Activated naive CD4-positive, alpha-beta T cell treated with anti-CD3 and anti-CD28 coated beads for 36 hours (primary cell): ENCODE data around the gene HPF1. TPM values are rescaled to one million over a fixed set of nuclear protein-coding genes. Genes with fewer than 3 reads are reported as not detected.
A peak's percentile ranks its signal among the peaks of the same experiment; 100 is the strongest.
"Not testable (repeated sequence)": the region's sequence is repeated elsewhere in the genome, so short reads cannot be mapped to it uniquely, and the experiment has no call there.

Experiments used
- CTCF ChIA-PET: fragments of 350-600 bp; sonication (Branson Sonifier 250); formaldehyde crosslinking; loops from one replicate; lab custom pipeline; 2021; ENCODE audit warnings: antibody characterized with exemption; lab: Charles Lee
- DNase-seq: peaks from one replicate; pipeline ENCODE4 v3.0.0-alpha.2; 2020
- H3K27ac Mint-ChIP-seq: one replicate; pipeline ENCODE4 v1.8.0; 2021; ENCODE audit warnings: mild to moderate bottlenecking, mixed read lengths
- H3K27me3 Mint-ChIP-seq: one replicate; pipeline ENCODE4 v1.8.0; 2021; ENCODE audit warnings: low read depth, mixed read lengths
- H3K36me3 Mint-ChIP-seq: one replicate; pipeline ENCODE4 v1.8.0; 2021; ENCODE audit warnings: low read depth, mixed read lengths
- H3K4me1 Mint-ChIP-seq: one replicate; pipeline ENCODE4 v1.8.0; 2021; ENCODE audit warnings: low read depth, mixed read lengths
- H3K4me3 Mint-ChIP-seq: one replicate; pipeline ENCODE4 v1.8.0; 2021; ENCODE audit warnings: mild to moderate bottlenecking, moderate library complexity, mixed read lengths
- H3K9me3 Mint-ChIP-seq: one replicate; pipeline ENCODE4 v1.8.0; 2021; ENCODE audit warnings: mixed read lengths
- intact Hi-C: fragments of 100-400 bp; cut with micrococcal nuclease; formaldehyde crosslinking; loops from one replicate; pipeline ENCODE4 v1.15.1; 2023
- total RNA-seq, 2 experiments: library from RNA; stranded (reverse); gene quantifications; one replicate each; pipeline ENCODE4 v1.2.3, GENCODE V29; 2021

The HPF1 gene
- 10 to 100 TPM; 35.7 to 36.6 TPM for total RNA-seq

GRCh38 chr4:169757575-169758184 is at the start of gene HPF1:
Gene HPF1, minus strand, starts transcription at chr4:169757944. Its CDS starts 67 bp downstream, at chr4:169757877.
- intact Hi-C loops = loop anchor here (1.0 to 5.0 kb wide), 8 partner anchors 34 to 1247 kb away; partner anchors contain the start of genes CBR4 and NEK1
- Mint-ChIP-seq H3K4me1 (peaks cover 21% of the 10 kb centered on the region), H3K27me3 (no peaks in the 10 kb centered on the region), H3K4me3 (peak within 1 kb of the TSS; percentile 83), H3K36me3 (peaks cover 3% of the 10 kb centered on the region), H3K9me3 (no peaks in the 10 kb centered on the region), H3K27ac (peak within 1 kb of the TSS; percentile 81)
- CTCF ChIA-PET = interaction anchor here (1.5 kb wide), 1 partner anchor 144 kb away, joined by 5 read pairs; no protein-coding TSS in a partner anchor
- DNase-seq = peak; percentile 97

GRCh38 chr4:169806770-169807169 is 49.0 kb upstream of the HPF1 start:
- intact Hi-C loops, H3K9me3 Mint-ChIP-seq, DNase-seq, H3K36me3 Mint-ChIP-seq, H3K4me3 Mint-ChIP-seq, H3K27me3 Mint-ChIP-seq, H3K27ac Mint-ChIP-seq, H3K4me1 Mint-ChIP-seq, CTCF ChIA-PET: not testable (repeated sequence)

- H3K27me3 Mint-ChIP-seq = no peaks in the 10 kb centered on the region
- intact Hi-C loops = no loop called here
- CTCF ChIA-PET = interaction anchor here (0.5 to 1.4 kb wide), 3 partner anchors 190 to 245 kb away, joined by 3 to 5 read pairs (median 3); no protein-coding TSS in a partner anchor
- H3K27ac Mint-ChIP-seq = no peak overlapping the region
- H3K36me3 Mint-ChIP-seq = no peaks in the 10 kb centered on the region
- no peak for DNase-seq
- no peak overlapping the region for H3K4me3 Mint-ChIP-seq
- H3K9me3 Mint-ChIP-seq = no peaks in the 10 kb centered on the region
- no peaks in the 10 kb centered on the region for H3K4me1 Mint-ChIP-seq
Observed at GRCh38 chr4:169803413-169803812, 45.7 kb upstream of the HPF1 start.

GRCh38 chr4:169802873-169803272 is 45.1 kb upstream of the HPF1 start:
- CTCF ChIA-PET = interaction anchor here (1.4 kb wide), 1 partner anchor 245 kb away, joined by 5 read pairs; no protein-coding TSS in a partner anchor
- intact Hi-C loops = no loop called here
- Mint-ChIP-seq H3K9me3 (no peaks in the 10 kb centered on the region), H3K27me3 (no peaks in the 10 kb centered on the region), H3K4me1 (no peaks in the 10 kb centered on the region), H3K27ac (no peak overlapping the region), H3K36me3 (no peaks in the 10 kb centered on the region), H3K4me3 (no peak overlapping the region)
- no peak for DNase-seq

GRCh38 chr4:169800541-169800940 is 42.8 kb upstream of the HPF1 start:
- no peaks in the 10 kb centered on the region for H3K27me3 Mint-ChIP-seq
- CTCF ChIA-PET = no interaction called here

GRCh38 chr4:169799260-169799659 is 41.5 kb upstream of the HPF1 start:
- Mint-ChIP-seq H3K4me3 (no peak overlapping the region), H3K9me3 (no peaks in the 10 kb centered on the region), H3K4me1 (peaks cover 4% of the 10 kb centered on the region), H3K36me3 (no peaks in the 10 kb centered on the region), H3K27me3 (no peaks in the 10 kb centered on the region), H3K27ac (no peak overlapping the region)
- intact Hi-C loops = no loop called here
- no peak for DNase-seq
- CTCF ChIA-PET = interaction anchor here (0.6 to 1.0 kb wide), 2 partner anchors 11 to 248 kb away, joined by 3 to 4 read pairs; no protein-coding TSS in a partner anchor

More at GRCh38 chr4:169800541-169800940, 42.8 kb upstream of the HPF1 start:
- no peak for DNase-seq
- peaks cover 2% of the 10 kb centered on the region for H3K4me1 Mint-ChIP-seq
- H3K4me3 Mint-ChIP-seq = no peak overlapping the region
- H3K9me3 Mint-ChIP-seq = no peaks in the 10 kb centered on the region
- intact Hi-C loops = no loop called here
- H3K36me3 Mint-ChIP-seq = no peaks in the 10 kb centered on the region
- no peak overlapping the region for H3K27ac Mint-ChIP-seq

GRCh38 chr4:169795585-169795984 is 37.8 kb upstream of the HPF1 start:
- Mint-ChIP-seq H3K4me3 (no peak overlapping the region), H3K9me3 (no peaks in the 10 kb centered on the region), H3K27me3 (peaks cover 11% of the 10 kb centered on the region), H3K36me3 (no peaks in the 10 kb centered on the region), H3K27ac (no peak overlapping the region), H3K4me1 (peaks cover 12% of the 10 kb centered on the region)
- no peak for DNase-seq
- CTCF ChIA-PET = no interaction called here
- intact Hi-C loops = no loop called here

- H3K4me1 Mint-ChIP-seq = peaks cover 12% of the 10 kb centered on the region
- DNase-seq = peak; percentile 49
- H3K27me3 Mint-ChIP-seq = peaks cover 43% of the 10 kb centered on the region
- no peak overlapping the region for H3K27ac Mint-ChIP-seq
- H3K9me3 Mint-ChIP-seq = no peaks in the 10 kb centered on the region
- H3K36me3 Mint-ChIP-seq = no peaks in the 10 kb centered on the region
- H3K4me3 Mint-ChIP-seq = peak overlapping the region; percentile 47
- intact Hi-C loops = loop anchor here (1.0 to 5.0 kb wide), 4 partner anchors 34 to 236 kb away; partner anchors contain the start of genes HPF1, MFAP3L and NEK1
- CTCF ChIA-PET = interaction anchor here (0.9 to 2.0 kb wide), 4 partner anchors 19 to 254 kb away, joined by 3 to 5 read pairs (median 3); no protein-coding TSS in a partner anchor
Observed at GRCh38 chr4:169791527-169792156, 33.9 kb upstream of the HPF1 start.

GRCh38 chr4:169791062-169791461 is 33.3 kb upstream of the HPF1 start:
- H3K4me3 Mint-ChIP-seq = peak overlapping the region; percentile 47
- intact Hi-C loops = loop anchor here (1.0 to 5.0 kb wide), 4 partner anchors 34 to 236 kb away; partner anchors contain the start of genes HPF1, MFAP3L and NEK1
- H3K27ac Mint-ChIP-seq = no peak overlapping the region
- peaks cover 12% of the 10 kb centered on the region for H3K4me1 Mint-ChIP-seq
- DNase-seq = no peak
- H3K9me3 Mint-ChIP-seq = no peaks in the 10 kb centered on the region
- CTCF ChIA-PET = interaction anchor here (0.9 to 2.0 kb wide), 2 partner anchors 19 to 35 kb away, joined by 3 to 5 read pairs; no protein-coding TSS in a partner anchor
- no peaks in the 10 kb centered on the region for H3K36me3 Mint-ChIP-seq
- peaks cover 44% of the 10 kb centered on the region for H3K27me3 Mint-ChIP-seq

- H3K36me3 Mint-ChIP-seq = no peaks in the 10 kb centered on the region
- peaks cover 17% of the 10 kb centered on the region for H3K27me3 Mint-ChIP-seq
- intact Hi-C loops = no loop called here
- peak overlapping the region; percentile 47 for H3K4me3 Mint-ChIP-seq
- peaks cover 12% of the 10 kb centered on the region for H3K4me1 Mint-ChIP-seq
- H3K27ac Mint-ChIP-seq = no peak overlapping the region
- no peaks in the 10 kb centered on the region for H3K9me3 Mint-ChIP-seq
- CTCF ChIA-PET = interaction anchor here (0.6 to 1.4 kb wide), 8 partner anchors 10 to 252 kb away, joined by 3 to 4 read pairs (median 3); partner anchors contain the start of gene MFAP3L
- peak; percentile 26 for DNase-seq
Observed at GRCh38 chr4:169774466-169775445, 17.0 kb upstream of the HPF1 start.

- no peak overlapping the region for H3K4me3 Mint-ChIP-seq
- H3K27ac Mint-ChIP-seq = no peak overlapping the region
- peaks cover 17% of the 10 kb centered on the region for H3K27me3 Mint-ChIP-seq
- no peaks in the 10 kb centered on the region for H3K9me3 Mint-ChIP-seq
- peaks cover 12% of the 10 kb centered on the region for H3K4me1 Mint-ChIP-seq
- CTCF ChIA-PET = interaction anchor here (0.6 to 1.4 kb wide), 2 partner anchors 114 to 374 kb away, joined by 4 read pairs; no protein-coding TSS in a partner anchor
- no peaks in the 10 kb centered on the region for H3K36me3 Mint-ChIP-seq
- DNase-seq = no peak
- intact Hi-C loops = no loop called here
Observed at GRCh38 chr4:169773889-169774288, 16.1 kb upstream of the HPF1 start.
